ENCODE data around the gene APMAP.

GRCh38 chr20:25005661-25006060 lies 13.1 kb upstream of the APMAP start:
- no peak for TF ChIP-seq CTCF (IDR thresholded peaks at IDR 0.05 in 2 of 3, conservative IDR thresholded peaks at IDR 0.05 in 1 of 3; ENCODE audit: borderline replicate concordance in 1 of 3, insufficient read depth in 1 of 3, low read depth in 2 of 3, low read length in 2 of 3)
- no peak for TF ChIP-seq POLR2A (IDR thresholded peaks at IDR 0.05; ENCODE audit: borderline replicate concordance, extremely low read depth, insufficient read depth, insufficient read length)
- TF ChIP-seq EZH2 (IDR thresholded peaks at IDR 0.05): no peak
- no peak for TF ChIP-seq SIN3A (IDR thresholded peaks at IDR 0.05; ENCODE audit: low read depth)
- TF ChIP-seq POLR2AphosphoS5 (IDR thresholded peaks at IDR 0.05; ENCODE audit: low read depth, low read length): no peak
- TF ChIP-seq EZH2phosphoT487 (IDR thresholded peaks at IDR 0.05; ENCODE audit: borderline replicate concordance): no peak
- no peak for TF ChIP-seq REST (IDR thresholded peaks at IDR 0.05; ENCODE audit: low read depth)
- TF ChIP-seq ZBTB33 (IDR thresholded peaks at IDR 0.05; ENCODE audit: extremely low read depth, insufficient replicate concordance, low read length): no peak
